HepG2 (cell line): ENCODE results near the gene PSMD1. TPM values are rescaled to one million over a fixed set of nuclear protein-coding genes. Genes with fewer than 3 reads are reported as not detected.

Experiments used
- EEA1 ChIP-seq: sonication (generic); formaldehyde crosslinking; IDR thresholded peaks from 2 replicates; pipeline ENCODE4 v1.5.1; 2020; ENCODE audit warnings: mild to moderate bottlenecking, missing genetic modification reagents, borderline replicate concordance
- GABPB1 ChIP-seq: IDR thresholded peaks from 2 replicates; pipeline ENCODE4 v1.6.1; 2016; ENCODE audit warnings: mild to moderate bottlenecking, missing genetic modification reagents, moderate library complexity, missing compliant biosample characterization
- ZNF160 ChIP-seq: sonication (generic); formaldehyde crosslinking; IDR thresholded peaks from 2 replicates; pipeline ENCODE4 v1.8.0; 2022; ENCODE audit warnings: mild to moderate bottlenecking, inconsistent platforms, missing genetic modification reagents
- ZNF761 ChIP-seq: sonication (generic); formaldehyde crosslinking; conservative IDR thresholded peaks from 2 replicates; pipeline ENCODE4 v1.4.0; 2020; ENCODE audit warnings: mild to moderate bottlenecking, missing genetic modification reagents
- polyA plus RNA-seq, 8 experiments: library from polyadenylated mRNA; depleted of rRNA in 3 of 8; stranded (reverse) in 7 of 8; unstranded in 1 of 8; fragments of >200 nt; fragmentation: Illumina TruSeq in 4 of 8; extraction: Trizol in 4 of 8; gene quantifications; 2 replicates each; pipeline versions ENCODE4 v1.2.1 to v1.2.3, GENCODE V29; 2011 to 2016; ENCODE audit warnings: low read depth in 4 of 8, missing spikeins in 1 of 8, mixed read lengths in 1 of 8; ENCODE audit not compliant: insufficient read depth in 1 of 8
- total RNA-seq, 5 experiments: library from RNA; depleted of rRNA; stranded (reverse); fragments of >200 nt; fragmentation: Illumina TruSeq; extraction: Trizol; gene quantifications; 2 replicates each; pipeline ENCODE4 v1.2.3, GENCODE V29; 2016; ENCODE audit warnings: low read depth in 1 of 5
- TF ChIP-seq, protein P1 (sequence below): sonication (generic); formaldehyde crosslinking; IDR thresholded peaks from 2 replicates; pipeline ENCODE4 v1.4.0; 2020; ENCODE audit warnings: missing genetic modification reagents, borderline replicate concordance
- TF ChIP-seq, protein P2 (sequence below): sonication (generic); formaldehyde crosslinking; conservative IDR thresholded peaks from 2 replicates; pipeline ENCODE4 v1.8.1; 2023; ENCODE audit warnings: missing genetic modification reagents
- TF ChIP-seq, protein P3 (sequence below): sonication (generic); formaldehyde crosslinking; IDR thresholded peaks from 2 replicates; pipeline ENCODE4 v1.8.0; 2022; ENCODE audit warnings: missing genetic modification reagents, low read depth, mild to moderate bottlenecking, borderline replicate concordance
- TF ChIP-seq, protein P4 (sequence below): IDR thresholded peaks from 2 replicates; pipeline ENCODE4 v1.6.1; 2016; ENCODE audit warnings: low read depth, control low read depth
- TF ChIP-seq, protein P5 (sequence below): sonication (generic); formaldehyde crosslinking; IDR thresholded peaks from one replicate; pipeline ENCODE4 v1.5.1; 2020; ENCODE audit warnings: mild to moderate bottlenecking, missing genetic modification reagents; ENCODE audit errors: not compliant biosample characterization

PSMD1 gene
- total and polyA plus RNA-seq, 2 of the 13 experiments (the other 11 are each of a cell fraction or from before 2014, with no cell fraction given), result 136 to 191 TPM

DNA sequence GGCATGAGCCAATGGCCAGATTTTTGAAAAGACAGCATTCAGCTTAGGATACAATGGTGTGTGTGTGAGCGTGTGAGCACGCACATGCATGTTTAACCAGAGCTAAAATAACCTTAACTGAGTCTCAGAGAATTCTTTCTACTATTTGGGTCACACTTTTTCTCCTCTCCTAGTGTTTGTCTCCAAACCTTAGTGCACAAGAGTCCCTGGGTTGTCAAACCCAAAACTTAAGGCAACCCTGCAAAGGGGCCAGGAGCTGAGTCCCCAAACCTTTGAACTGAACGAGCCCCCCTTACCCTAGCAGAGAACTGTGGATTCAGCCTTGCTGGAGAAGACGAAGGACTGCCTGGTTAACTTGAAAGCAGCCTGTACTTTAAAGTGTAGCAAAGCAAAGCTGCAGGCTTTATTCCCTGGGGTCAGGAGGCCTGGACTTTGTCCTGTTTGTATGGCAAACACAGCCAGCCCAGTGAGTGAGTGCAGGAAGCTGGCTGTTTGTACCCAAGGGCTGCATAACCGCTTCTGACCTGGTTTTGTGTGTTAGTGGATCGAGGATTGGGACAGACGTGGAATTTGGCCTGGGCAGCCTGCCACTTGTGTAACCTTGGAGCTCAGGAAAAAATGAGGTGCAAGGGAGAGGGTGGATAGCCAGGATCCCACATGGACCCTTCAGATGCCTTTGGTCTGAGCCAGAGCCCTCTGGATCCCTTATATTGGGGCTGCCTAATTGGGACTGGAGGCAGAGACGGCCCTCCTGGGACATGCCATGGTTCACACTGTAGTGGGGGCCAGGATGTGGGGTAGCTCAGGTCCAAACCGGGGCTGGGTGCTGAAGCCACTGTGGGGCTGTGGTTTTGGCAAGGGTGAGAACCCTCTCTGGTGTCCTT lies 6.4 kb upstream of the PSMD1 start (continued):
- TF ChIP-seq GABPB1 (peak; percentile 65; the same call in 1 of the 2 replicates), EEA1 (CRISPR knock-in tag) (no peak), ZNF761 (CRISPR knock-in tag) (peak; percentile 96), ZNF160 (CRISPR knock-in tag) (peak; percentile 92)
- TF ChIP-seq, protein P1, sequence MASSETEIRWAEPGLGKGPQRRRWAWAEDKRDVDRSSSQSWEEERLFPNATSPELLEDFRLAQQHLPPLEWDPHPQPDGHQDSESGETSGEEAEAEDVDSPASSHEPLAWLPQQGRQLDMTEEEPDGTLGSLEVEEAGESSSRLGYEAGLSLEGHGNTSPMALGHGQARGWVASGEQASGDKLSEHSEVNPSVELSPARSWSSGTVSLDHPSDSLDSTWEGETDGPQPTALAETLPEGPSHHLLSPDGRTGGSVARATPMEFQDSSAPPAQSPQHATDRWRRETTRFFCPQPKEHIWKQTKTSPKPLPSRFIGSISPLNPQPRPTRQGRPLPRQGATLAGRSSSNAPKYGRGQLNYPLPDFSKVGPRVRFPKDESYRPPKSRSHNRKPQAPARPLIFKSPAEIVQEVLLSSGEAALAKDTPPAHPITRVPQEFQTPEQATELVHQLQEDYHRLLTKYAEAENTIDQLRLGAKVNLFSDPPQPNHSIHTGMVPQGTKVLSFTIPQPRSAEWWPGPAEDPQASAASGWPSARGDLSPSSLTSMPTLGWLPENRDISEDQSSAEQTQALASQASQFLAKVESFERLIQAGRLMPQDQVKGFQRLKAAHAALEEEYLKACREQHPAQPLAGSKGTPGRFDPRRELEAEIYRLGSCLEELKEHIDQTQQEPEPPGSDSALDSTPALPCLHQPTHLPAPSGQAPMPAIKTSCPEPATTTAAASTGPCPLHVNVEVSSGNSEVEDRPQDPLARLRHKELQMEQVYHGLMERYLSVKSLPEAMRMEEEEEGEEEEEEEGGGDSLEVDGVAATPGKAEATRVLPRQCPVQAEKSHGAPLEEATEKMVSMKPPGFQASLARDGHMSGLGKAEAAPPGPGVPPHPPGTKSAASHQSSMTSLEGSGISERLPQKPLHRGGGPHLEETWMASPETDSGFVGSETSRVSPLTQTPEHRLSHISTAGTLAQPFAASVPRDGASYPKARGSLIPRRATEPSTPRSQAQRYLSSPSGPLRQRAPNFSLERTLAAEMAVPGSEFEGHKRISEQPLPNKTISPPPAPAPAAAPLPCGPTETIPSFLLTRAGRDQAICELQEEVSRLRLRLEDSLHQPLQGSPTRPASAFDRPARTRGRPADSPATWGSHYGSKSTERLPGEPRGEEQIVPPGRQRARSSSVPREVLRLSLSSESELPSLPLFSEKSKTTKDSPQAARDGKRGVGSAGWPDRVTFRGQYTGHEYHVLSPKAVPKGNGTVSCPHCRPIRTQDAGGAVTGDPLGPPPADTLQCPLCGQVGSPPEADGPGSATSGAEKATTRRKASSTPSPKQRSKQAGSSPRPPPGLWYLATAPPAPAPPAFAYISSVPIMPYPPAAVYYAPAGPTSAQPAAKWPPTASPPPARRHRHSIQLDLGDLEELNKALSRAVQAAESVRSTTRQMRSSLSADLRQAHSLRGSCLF, result 0 out of 2 replicates have a peak, but pooled peaks have one; percentile 12
- TF ChIP-seq, protein P2, sequence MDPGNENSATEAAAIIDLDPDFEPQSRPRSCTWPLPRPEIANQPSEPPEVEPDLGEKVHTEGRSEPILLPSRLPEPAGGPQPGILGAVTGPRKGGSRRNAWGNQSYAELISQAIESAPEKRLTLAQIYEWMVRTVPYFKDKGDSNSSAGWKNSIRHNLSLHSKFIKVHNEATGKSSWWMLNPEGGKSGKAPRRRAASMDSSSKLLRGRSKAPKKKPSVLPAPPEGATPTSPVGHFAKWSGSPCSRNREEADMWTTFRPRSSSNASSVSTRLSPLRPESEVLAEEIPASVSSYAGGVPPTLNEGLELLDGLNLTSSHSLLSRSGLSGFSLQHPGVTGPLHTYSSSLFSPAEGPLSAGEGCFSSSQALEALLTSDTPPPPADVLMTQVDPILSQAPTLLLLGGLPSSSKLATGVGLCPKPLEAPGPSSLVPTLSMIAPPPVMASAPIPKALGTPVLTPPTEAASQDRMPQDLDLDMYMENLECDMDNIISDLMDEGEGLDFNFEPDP, result peak; percentile 95; the same call in 1 of the 2 replicates
- TF ChIP-seq, protein P3, sequence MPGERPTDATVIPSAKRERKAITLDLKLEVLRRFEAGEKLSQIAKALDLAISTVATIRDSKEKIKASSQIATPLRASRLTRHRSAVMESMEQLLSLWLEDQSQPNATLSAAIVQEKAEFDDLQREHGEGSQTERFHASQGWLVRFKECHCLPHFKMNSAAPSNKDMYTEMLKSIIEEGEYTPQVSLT (CRISPR knock-in tag), result peak; percentile 26; the same call in 1 of the 2 replicates
- TF ChIP-seq, protein P4, sequence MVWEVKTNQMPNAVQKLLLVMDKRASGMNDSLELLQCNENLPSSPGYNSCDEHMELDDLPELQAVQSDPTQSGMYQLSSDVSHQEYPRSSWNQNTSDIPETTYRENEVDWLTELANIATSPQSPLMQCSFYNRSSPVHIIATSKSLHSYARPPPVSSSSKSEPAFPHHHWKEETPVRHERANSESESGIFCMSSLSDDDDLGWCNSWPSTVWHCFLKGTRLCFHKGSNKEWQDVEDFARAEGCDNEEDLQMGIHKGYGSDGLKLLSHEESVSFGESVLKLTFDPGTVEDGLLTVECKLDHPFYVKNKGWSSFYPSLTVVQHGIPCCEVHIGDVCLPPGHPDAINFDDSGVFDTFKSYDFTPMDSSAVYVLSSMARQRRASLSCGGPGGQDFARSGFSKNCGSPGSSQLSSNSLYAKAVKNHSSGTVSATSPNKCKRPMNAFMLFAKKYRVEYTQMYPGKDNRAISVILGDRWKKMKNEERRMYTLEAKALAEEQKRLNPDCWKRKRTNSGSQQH, result 0 out of 2 replicates have a peak, but pooled peaks have one; percentile 89
- TF ChIP-seq, protein P5, sequence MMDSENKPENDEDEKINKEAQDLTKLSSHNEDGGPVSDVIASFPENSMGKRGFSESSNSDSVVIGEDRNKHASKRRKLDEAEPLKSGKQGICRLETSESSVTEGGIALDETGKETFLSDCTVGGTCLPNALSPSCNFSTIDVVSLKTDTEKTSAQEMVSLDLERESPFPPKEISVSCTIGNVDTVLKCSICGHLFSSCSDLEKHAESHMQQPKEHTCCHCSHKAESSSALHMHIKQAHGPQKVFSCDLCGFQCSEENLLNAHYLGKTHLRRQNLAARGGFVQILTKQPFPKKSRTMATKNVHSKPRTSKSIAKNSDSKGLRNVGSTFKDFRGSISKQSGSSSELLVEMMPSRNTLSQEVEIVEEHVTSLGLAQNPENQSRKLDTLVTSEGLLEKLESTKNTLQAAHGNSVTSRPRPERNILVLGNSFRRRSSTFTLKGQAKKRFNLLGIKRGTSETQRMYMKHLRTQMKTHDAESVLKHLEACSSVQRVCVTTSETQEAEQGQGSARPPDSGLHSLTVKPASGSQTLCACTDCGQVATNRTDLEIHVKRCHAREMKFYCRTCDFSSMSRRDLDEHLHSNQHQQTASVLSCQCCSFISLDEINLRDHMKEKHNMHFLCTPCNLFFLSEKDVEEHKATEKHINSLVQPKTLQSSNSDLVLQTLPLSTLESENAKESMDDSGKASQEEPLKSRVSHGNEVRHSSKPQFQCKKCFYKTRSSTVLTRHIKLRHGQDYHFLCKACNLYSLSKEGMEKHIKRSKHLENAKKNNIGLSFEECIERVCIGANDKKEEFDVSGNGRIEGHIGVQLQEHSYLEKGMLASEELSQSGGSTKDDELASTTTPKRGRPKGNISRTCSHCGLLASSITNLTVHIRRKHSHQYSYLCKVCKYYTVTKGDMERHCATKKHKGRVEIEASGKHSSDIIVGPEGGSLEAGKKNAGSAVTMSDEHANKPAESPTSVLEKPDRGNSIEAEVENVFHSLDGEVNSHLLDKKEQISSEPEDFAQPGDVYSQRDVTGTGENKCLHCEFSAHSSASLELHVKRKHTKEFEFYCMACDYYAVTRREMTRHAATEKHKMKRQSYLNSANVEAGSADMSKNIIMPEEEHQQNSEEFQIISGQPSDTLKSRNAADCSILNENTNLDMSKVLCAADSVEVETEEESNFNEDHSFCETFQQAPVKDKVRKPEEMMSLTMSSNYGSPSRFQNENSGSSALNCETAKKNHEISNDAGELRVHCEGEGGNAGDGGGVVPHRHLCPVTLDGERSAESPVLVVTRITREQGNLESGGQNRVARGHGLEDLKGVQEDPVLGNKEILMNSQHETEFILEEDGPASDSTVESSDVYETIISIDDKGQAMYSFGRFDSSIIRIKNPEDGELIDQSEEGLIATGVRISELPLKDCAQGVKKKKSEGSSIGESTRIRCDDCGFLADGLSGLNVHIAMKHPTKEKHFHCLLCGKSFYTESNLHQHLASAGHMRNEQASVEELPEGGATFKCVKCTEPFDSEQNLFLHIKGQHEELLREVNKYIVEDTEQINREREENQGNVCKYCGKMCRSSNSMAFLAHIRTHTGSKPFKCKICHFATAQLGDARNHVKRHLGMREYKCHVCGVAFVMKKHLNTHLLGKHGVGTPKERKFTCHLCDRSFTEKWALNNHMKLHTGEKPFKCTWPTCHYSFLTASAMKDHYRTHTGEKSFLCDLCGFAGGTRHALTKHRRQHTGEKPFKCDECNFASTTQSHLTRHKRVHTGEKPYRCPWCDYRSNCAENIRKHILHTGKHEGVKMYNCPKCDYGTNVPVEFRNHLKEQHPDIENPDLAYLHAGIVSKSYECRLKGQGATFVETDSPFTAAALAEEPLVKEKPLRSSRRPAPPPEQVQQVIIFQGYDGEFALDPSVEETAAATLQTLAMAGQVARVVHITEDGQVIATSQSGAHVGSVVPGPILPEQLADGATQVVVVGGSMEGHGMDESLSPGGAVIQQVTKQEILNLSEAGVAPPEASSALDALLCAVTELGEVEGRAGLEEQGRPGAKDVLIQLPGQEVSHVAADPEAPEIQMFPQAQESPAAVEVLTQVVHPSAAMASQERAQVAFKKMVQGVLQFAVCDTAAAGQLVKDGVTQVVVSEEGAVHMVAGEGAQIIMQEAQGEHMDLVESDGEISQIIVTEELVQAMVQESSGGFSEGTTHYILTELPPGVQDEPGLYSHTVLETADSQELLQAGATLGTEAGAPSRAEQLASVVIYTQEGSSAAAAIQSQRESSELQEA (CRISPR knock-in tag), result no peak
